ENCODE measurements around the gene FANCI. TPM values are rescaled to one million over a fixed set of nuclear protein-coding genes. Genes with fewer than 3 reads are reported as not detected.

FANCI gene
- total and polyA plus RNA-seq, 2 of the 4 experiments (the other 2 are of a cell fraction), result 13.2 to 34.2 TPM

- no peak for TF ChIP-seq RFX5 (IDR thresholded peaks at IDR 0.05; ENCODE audit: low read depth, low read length)
Observed at GRCh38 chr15:89359471-89360293, 115.9 kb downstream of the FANCI start (continued).

- no TSS peak for BruUV-seq (replicated peaks)
- H2AK9ac ChIP-seq (replicated peaks; ENCODE audit: low read depth, low read length, poor library complexity), result no peak overlapping the region
- in situ Hi-C loops (cut with MboI; ENCODE audit: low sequenced_read_pairs) (loop anchor here (5.0 kb wide), 1 partner anchor 72 kb away; no protein-coding TSS in a partner anchor), intact Hi-C loops (cut with micrococcal nuclease) (no loop called here), dilution Hi-C loops (cut with HindIII; ENCODE audit: low sequenced_read_pairs, unreplicated experiment) (no loop called here)
- no peak overlapping the region for H3K9ac ChIP-seq (ENCODE audit: low read depth, low read length)
- DNase-seq (no peak), ATAC-seq (ENCODE audit: low read depth) (no peak)
- no peak overlapping the region for H2BK20ac ChIP-seq (ENCODE audit: low read depth, low read length)
- H3K27ac ChIP-seq (ENCODE audit: insufficient read depth, low read length), result no peak overlapping the region
- no peak overlapping the region for H3K56ac ChIP-seq (ENCODE audit: extremely low read depth, insufficient read depth, low read length)
- no peak overlapping the region for H3K4ac ChIP-seq (ENCODE audit: low read depth, low read length)
- no peak overlapping the region for H2BK120ac ChIP-seq (ENCODE audit: low read depth, low read length)
- H3K14ac ChIP-seq (replicated peaks; ENCODE audit: low read depth, low read length), result no peak overlapping the region
- ChIA-PET POLR2A (ENCODE audit: unreplicated experiment) (no interaction called here), CTCF (interaction anchor here (3.5 kb wide), 1 partner anchor 70 kb away, joined by 37 read pairs; no protein-coding TSS in a partner anchor)
- no peak overlapping the region for H3K23ac ChIP-seq (ENCODE audit: low read depth, low read length)
- H3K4me2 ChIP-seq (ENCODE audit: low read depth, low read length), result no peak overlapping the region
- peaks cover 2% of the 10 kb centered on the region; the same call in 1 of the 2 replicates for H4K20me1 ChIP-seq (ENCODE audit: insufficient read depth, low read length)
- no peaks in the 10 kb centered on the region for H3K4me1 ChIP-seq (ENCODE audit: control insufficient read depth, insufficient read depth, low read length)
- no peak overlapping the region for H4K91ac ChIP-seq (ENCODE audit: insufficient read depth, low read depth, low read length)
- H3K36me3 ChIP-seq (ENCODE audit: control insufficient read depth, insufficient read depth, low read length), result no peaks in the 10 kb centered on the region
- H2BK15ac ChIP-seq (ENCODE audit: low read depth, low read length), result no peak overlapping the region
- H3K79me1 ChIP-seq (ENCODE audit: low read depth in 1 of 2, low read length in 2 of 2), result no peaks in the 10 kb centered on the region
- no peak overlapping the region for H2AK5ac ChIP-seq (ENCODE audit: low read depth, low read length)
- H4K8ac ChIP-seq (ENCODE audit: low read depth in 2 of 2, low read length in 2 of 2), result no peak overlapping the region
- H3K9me1 ChIP-seq (ENCODE audit: insufficient read depth, low read length), result no peaks in the 10 kb centered on the region
- 3% methylated on average over 7 of the region's 31 CpGs; no CpG with 5 or more reads in 1 of the 2 experiments for WGBS, 2 experiments (ENCODE audit: extremely low coverage in 2 of 2, insufficient read length in 1 of 2)
- H3K27me3 ChIP-seq (ENCODE audit: control insufficient read depth, insufficient read depth, low read length), result peaks cover 85% of the 10 kb centered on the region
- H2BK5ac ChIP-seq (ENCODE audit: low read depth, low read length, poor library complexity, severe bottlenecking), result no peak overlapping the region
- no peak overlapping the region for H4K5ac ChIP-seq (ENCODE audit: low read depth, low read length)
- H3K4me3 ChIP-seq (ENCODE audit: insufficient read depth, low read depth, low read length), result no peak overlapping the region
- H2AFZ ChIP-seq (replicated peaks; ENCODE audit: low read length, poor library complexity), result no peak overlapping the region
- H3K18ac ChIP-seq (ENCODE audit: low read depth, low read length), result no peak overlapping the region
- no peaks in the 10 kb centered on the region for H3K9me3 ChIP-seq (ENCODE audit: control insufficient read depth, insufficient read depth, low read length)
- TF ChIP-seq SMC3 (IDR thresholded peaks at IDR 0.05; ENCODE audit: low read depth, low read length), result no peak
- TF ChIP-seq FOS (IDR thresholded peaks at IDR 0.05; ENCODE audit: low read depth, low read length), result no peak
- no peak for TF ChIP-seq RCOR1 (IDR thresholded peaks at IDR 0.05; ENCODE audit: insufficient replicate concordance, low read length)
- no peak for TF ChIP-seq BHLHE40 (IDR thresholded peaks at IDR 0.05; ENCODE audit: low read depth, low read length)
- TF ChIP-seq POLR2A (IDR thresholded peaks at IDR 0.05; ENCODE audit: low read depth, low read length), result no peak
- no peak for TF ChIP-seq MAFK (IDR thresholded peaks at IDR 0.05; ENCODE audit: low read depth, low read length)
- no peak for TF ChIP-seq MAZ (IDR thresholded peaks at IDR 0.05; ENCODE audit: borderline replicate concordance, low read depth, low read length)
- no peak for TF ChIP-seq CEBPB (IDR thresholded peaks at IDR 0.05; ENCODE audit: low read depth, low read length)
- TF ChIP-seq, protein P1, sequence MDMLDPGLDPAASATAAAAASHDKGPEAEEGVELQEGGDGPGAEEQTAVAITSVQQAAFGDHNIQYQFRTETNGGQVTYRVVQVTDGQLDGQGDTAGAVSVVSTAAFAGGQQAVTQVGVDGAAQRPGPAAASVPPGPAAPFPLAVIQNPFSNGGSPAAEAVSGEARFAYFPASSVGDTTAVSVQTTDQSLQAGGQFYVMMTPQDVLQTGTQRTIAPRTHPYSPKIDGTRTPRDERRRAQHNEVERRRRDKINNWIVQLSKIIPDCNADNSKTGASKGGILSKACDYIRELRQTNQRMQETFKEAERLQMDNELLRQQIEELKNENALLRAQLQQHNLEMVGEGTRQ (IDR thresholded peaks at IDR 0.05; ENCODE audit: low read depth, low read length), result no peak
- no peak for TF ChIP-seq RFX5 (IDR thresholded peaks at IDR 0.05; ENCODE audit: low read depth, low read length)
- TF ChIP-seq CTCF (conservative IDR thresholded peaks at IDR 0.05; ENCODE audit: low read depth, low read length), result no peak
Observed at GRCh38 chr15:89360294-89360971, 116.7 kb downstream of the FANCI start.
